C4-2B (cell line): ENCODE results near the gene DNAH6.

Source experiments
- H3K27ac ChIP-seq: fragments of 450-650 bp; 2 replicates; pipeline ENCODE4 v1.5.1; 2017
- ZFX ChIP-seq: fragments of 450-650 bp; IDR thresholded peaks from 2 replicates; pipeline ENCODE4 v1.6.1; 2017
- TF ChIP-seq, protein P1 (sequence below): fragments of 450-650 bp; conservative IDR thresholded peaks from 2 replicates; pipeline ENCODE4 v1.5.1; 2017; ENCODE audit warnings: mild to moderate bottlenecking

DNAH6 gene

DNA sequence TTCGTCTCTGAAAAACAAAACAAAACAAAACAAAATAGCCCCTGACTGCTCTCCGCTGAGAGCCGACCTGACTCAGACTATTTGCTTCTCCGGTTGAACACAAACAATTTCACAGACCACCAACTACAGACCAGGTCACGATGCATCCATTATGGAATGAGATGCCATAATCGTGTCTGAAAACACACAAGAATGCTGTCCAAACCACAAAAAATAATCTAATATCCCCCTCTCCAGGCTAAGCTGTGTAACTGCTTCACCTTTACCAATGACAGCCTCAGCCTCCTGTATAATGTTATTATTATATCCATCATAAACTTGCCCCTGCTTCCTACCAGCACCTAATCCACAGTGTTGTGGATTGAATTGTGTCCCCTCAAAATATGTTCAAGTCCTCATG is 114.7 kb downstream of the DNAH6 start:
- no peak overlapping the region for H3K27ac ChIP-seq
- TF ChIP-seq, protein P1, sequence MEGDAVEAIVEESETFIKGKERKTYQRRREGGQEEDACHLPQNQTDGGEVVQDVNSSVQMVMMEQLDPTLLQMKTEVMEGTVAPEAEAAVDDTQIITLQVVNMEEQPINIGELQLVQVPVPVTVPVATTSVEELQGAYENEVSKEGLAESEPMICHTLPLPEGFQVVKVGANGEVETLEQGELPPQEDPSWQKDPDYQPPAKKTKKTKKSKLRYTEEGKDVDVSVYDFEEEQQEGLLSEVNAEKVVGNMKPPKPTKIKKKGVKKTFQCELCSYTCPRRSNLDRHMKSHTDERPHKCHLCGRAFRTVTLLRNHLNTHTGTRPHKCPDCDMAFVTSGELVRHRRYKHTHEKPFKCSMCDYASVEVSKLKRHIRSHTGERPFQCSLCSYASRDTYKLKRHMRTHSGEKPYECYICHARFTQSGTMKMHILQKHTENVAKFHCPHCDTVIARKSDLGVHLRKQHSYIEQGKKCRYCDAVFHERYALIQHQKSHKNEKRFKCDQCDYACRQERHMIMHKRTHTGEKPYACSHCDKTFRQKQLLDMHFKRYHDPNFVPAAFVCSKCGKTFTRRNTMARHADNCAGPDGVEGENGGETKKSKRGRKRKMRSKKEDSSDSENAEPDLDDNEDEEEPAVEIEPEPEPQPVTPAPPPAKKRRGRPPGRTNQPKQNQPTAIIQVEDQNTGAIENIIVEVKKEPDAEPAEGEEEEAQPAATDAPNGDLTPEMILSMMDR: peak; percentile 72
- no peak for TF ChIP-seq ZFX

DNA sequence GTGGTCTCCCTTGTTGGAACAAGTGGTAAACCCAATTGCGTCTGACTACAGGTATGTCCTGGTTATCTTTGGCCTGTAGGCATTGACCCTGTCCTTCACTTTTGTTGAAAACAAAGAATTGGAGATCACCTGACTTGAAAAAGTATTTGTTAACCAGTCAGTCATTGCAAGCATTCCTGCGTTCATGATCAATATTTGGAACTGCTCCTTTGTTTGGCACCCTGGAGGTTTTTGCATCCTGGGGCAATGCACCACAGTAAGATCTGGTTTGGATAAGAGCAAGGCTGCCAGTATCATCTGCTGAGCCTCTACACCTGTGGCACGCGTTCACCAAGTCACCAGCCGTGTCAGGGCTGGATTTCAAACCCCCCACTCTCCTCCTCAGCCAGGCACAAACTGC is 115.7 kb downstream of the DNAH6 start:
- TF ChIP-seq, protein P1: no peak
- no peak for TF ChIP-seq ZFX
- H3K27ac ChIP-seq: no peak overlapping the region

DNA sequence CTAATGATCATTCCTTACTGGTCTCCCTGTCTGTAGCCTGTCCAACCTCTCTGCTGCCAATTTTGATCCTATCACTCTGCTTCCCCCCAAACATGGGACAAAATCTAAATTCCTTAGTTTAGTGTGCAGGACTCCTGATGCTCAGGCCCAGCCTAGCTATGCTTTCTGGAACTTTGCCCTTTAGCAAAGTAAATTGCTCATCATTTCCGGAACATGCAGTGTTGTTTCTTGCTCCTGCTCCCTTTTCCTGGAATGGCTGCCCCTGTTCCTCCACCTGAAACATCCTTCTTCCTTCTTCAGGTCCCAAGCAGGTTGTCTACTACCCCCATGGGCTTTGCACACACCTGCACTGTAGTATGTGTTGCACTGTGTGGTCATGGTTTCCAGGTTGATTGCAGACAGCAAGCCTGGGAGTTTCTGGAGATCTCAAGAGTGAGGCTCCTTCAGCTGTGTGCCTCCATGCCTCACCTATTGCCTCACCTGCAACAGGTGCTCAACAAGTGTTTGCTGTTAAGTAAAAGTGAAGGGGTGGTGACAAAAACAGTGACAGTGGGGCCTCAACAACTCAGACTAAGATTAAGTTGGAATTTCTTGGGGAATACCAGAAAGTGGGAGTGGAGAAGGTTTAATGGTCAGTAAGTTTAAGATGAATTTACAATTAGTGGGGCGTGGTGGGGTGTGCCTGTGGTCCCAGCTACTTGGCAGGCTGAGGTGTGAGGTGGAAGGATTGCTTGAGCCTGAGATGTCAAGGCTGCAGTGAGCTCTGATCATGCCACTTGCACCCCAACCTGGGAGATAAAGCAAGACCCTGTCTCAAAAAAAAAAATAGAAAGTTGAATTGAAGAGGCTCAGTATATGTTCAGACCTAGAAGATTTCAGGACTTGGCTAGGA is 120.0 kb downstream of the DNAH6 start:
- no peak for TF ChIP-seq ZFX
- TF ChIP-seq, protein P1: no peak
- H3K27ac ChIP-seq: no peak overlapping the region

DNA sequence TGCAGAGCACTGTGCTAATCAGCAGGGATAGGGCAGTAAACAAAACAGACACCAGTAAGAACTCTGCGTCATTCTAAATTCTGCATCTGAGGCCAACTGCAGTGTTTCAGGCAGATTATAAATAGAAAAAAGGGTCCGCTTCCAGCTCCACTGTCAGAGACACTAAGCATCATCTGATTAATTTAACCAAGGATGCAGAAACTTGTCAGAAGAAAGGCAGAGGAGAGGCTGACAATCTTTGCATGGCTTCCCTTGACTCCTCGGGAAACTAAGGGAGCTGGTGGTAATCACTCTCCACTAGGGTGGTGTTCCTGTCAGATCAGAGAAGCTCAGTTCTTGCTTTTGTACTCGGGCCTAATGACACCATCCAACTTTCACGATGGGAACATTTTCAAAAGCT is 123.5 kb downstream of the DNAH6 start:
- TF ChIP-seq, protein P1: no peak
- TF ChIP-seq ZFX: no peak
- H3K27ac ChIP-seq: no peak overlapping the region

DNA sequence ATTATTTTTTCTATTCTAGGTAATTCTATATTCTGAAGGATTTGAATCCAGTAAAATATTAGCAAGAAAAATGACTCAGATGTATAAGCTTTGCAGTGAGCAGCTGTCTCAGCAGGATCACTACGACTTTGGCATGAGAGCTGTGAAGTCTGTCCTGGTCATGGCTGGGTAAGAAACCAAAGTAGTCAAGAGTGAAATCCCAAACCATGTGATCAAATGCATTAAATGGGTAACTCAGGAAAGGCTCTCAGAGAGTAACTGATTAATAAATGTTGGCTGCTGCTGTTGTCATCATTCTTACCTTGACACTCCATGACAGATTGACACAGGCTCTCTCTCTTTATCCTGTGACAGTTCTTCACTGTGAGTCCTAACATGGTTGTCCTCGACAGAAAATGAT is 124.1 kb downstream of the DNAH6 start:
- TF ChIP-seq, protein P1: no peak
- no peak for TF ChIP-seq ZFX
- H3K27ac ChIP-seq: no peak overlapping the region

DNA sequence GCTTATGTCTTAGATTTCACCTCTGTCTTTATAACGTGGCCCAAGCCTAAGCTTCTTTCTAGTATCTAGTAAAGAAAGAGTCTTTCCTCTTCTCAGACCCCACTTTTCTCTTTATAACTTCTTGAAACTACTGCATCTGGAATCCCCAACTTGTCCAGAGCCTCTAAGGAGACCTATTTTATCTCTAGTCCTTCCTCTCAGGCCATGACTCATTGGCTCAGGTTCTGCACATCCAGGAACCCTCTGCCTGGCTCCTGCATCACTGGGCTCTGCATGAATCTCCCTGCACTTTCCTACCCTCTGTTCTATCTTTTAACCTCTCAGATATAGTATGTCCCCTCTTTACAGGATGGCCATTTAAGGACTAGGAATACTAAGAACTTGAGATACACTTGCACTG is 124.7 kb downstream of the DNAH6 start:
- no peak overlapping the region for H3K27ac ChIP-seq
- TF ChIP-seq, protein P1: no peak
- no peak for TF ChIP-seq ZFX

DNA sequence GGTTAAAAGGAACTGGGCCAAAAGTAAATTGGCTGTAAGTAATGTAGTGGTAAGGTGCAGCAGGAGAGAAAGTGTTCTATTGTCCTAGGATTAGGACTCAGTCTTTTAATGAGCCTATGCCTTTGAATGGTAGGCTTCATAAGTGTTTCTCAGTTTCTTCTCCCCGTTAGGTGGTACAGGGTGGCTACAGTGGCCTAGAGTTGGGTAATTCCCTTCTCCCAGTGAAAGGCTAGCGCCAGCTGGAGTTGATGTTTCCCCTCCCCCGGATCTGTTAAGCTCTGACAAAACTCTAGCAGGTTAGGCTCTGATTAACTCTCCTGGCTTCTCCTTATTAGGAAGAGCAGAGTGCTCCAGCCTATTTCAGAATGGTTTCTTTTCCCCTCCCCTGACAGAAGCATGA is 127.7 kb downstream of the DNAH6 start:
- H3K27ac ChIP-seq: no peak overlapping the region
- TF ChIP-seq, protein P1: no peak
- no peak for TF ChIP-seq ZFX
